ENCODE data around the gene TTC5.

GRCh38 chr14:20295067-20295466 lies 10.7 kb downstream of the TTC5 start:
- TF ChIP-seq CTCF (IDR thresholded peaks at IDR 0.05) (no peak), POLR2AphosphoS5 (IDR thresholded peaks at IDR 0.05) (no peak)
